HEK293 (cell line): ENCODE data around the gene TUNAR.

ENCODE experiments used
- CTCF ChIA-PET: fragments of 350-600 bp; formaldehyde crosslinking; extraction: SDS; loops from one replicate; lab custom pipeline; 2021; ENCODE audit warnings: antibody characterized with exemption; lab: Yijun Ruan, JAX
- POLR2A ChIA-PET: fragments of 300-600 bp; formaldehyde crosslinking; extraction: SDS; loops from one replicate; lab custom pipeline; 2020; ENCODE audit warnings: antibody characterized with exemption, inconsistent platforms; lab: Yijun Ruan, JAX
- H3K27ac ChIP-seq: fragments of 200-500 bp; sonication (Bioruptor generic); 2 replicates; pipeline ENCODE4 v1.5.1; 2014; ENCODE audit warnings: low read depth, low read length, control low read depth, inconsistent platforms; ENCODE audit errors: extremely low read depth
- H3K36me3 ChIP-seq, 2 experiments: fragments of 200-500 bp in 1 of 2; sonication (Bioruptor generic) in 1 of 2; 1 replicate in 1 of 2; 2 replicates in 1 of 2; pipeline ENCODE4 v1.5.1; 2014 to 2017; ENCODE audit warnings: inconsistent platforms in 2 of 2, low read length in 2 of 2; ENCODE audit not compliant: control insufficient read depth in 2 of 2, insufficient read depth in 1 of 2
- H3K4me1 ChIP-seq: fragments of 200-500 bp; sonication (Bioruptor generic); 2 replicates; pipeline ENCODE4 v1.5.1; 2014; ENCODE audit warnings: mild to moderate bottlenecking, low read length, inconsistent platforms; ENCODE audit not compliant: control insufficient read depth, insufficient read depth
- H3K4me3 ChIP-seq: 2 replicates; pipeline ENCODE4 v1.5.1; 2011; ENCODE audit warnings: low read depth, mild to moderate bottlenecking, control low read depth, low read length, moderate library complexity
- H3K9me3 ChIP-seq: fragments of 200-500 bp; sonication (Bioruptor generic); 2 replicates; pipeline ENCODE4 v1.5.1; 2014; ENCODE audit warnings: low read depth, low read length, inconsistent platforms; ENCODE audit not compliant: control insufficient read depth, insufficient read depth
- AEBP2 ChIP-seq: fragments of 450-650 bp; formaldehyde crosslinking; IDR thresholded peaks from 2 replicates; pipeline ENCODE4 v1.5.1; 2016; ENCODE audit warnings: missing biosample characterization, missing genetic modification characterization, borderline replicate concordance
- BCL11A ChIP-seq: fragments of 450-650 bp; formaldehyde crosslinking; IDR thresholded peaks from 2 replicates; pipeline ENCODE4 v1.5.1; 2016; ENCODE audit warnings: low read depth, missing biosample characterization, missing genetic modification characterization
- HOXA7 ChIP-seq: sonication (generic); formaldehyde crosslinking; IDR thresholded peaks from 2 replicates; pipeline ENCODE4 v1.8.1; 2022; ENCODE audit warnings: missing genetic modification reagents, borderline replicate concordance
- INSM2 ChIP-seq: fragments of 450-650 bp; formaldehyde crosslinking; IDR thresholded peaks from 2 replicates; pipeline ENCODE4 v1.5.1; 2016; ENCODE audit warnings: missing biosample characterization, missing genetic modification characterization
- SCRT2 ChIP-seq: fragments of 450-650 bp; formaldehyde crosslinking; IDR thresholded peaks from 2 replicates; pipeline ENCODE4 v1.5.1; 2016; ENCODE audit warnings: missing biosample characterization, missing genetic modification characterization
- SP3 ChIP-seq: fragments of 450-650 bp; formaldehyde crosslinking; IDR thresholded peaks from 2 replicates; pipeline ENCODE4 v1.5.1; 2016; ENCODE audit warnings: missing biosample characterization, missing genetic modification characterization
- YY1 ChIP-seq: fragments of 450-650 bp; formaldehyde crosslinking; IDR thresholded peaks from 2 replicates; pipeline ENCODE4 v1.5.1; 2018; ENCODE audit warnings: missing biosample characterization, missing genetic modification characterization
- ZNF398 ChIP-seq: fragments of 450-650 bp; formaldehyde crosslinking; IDR thresholded peaks from 2 replicates; pipeline ENCODE4 v1.5.1; 2017; ENCODE audit warnings: missing biosample characterization, missing genetic modification characterization
- ZNF514 ChIP-seq: fragments of 450-650 bp; formaldehyde crosslinking; IDR thresholded peaks from 2 replicates; pipeline ENCODE4 v1.5.1; 2016; ENCODE audit warnings: missing biosample characterization, missing genetic modification characterization
- ZNF549 ChIP-seq: fragments of 450-650 bp; IDR thresholded peaks from 2 replicates; pipeline ENCODE4 v1.5.1; 2018; ENCODE audit warnings: missing biosample characterization, missing genetic modification characterization, mild to moderate bottlenecking, inconsistent platforms, moderate library complexity
- ZNF580 ChIP-seq: fragments of 450-650 bp; formaldehyde crosslinking; IDR thresholded peaks from 2 replicates; pipeline ENCODE4 v1.5.1; 2016; ENCODE audit warnings: missing biosample characterization, missing genetic modification characterization
- TF ChIP-seq, protein P1 (sequence below): fragments of 450-650 bp; formaldehyde crosslinking; IDR thresholded peaks from 2 replicates; pipeline ENCODE4 v1.5.1; 2016; ENCODE audit warnings: missing biosample characterization, missing genetic modification characterization
- TF ChIP-seq, protein P2 (sequence below): fragments of 450-650 bp; formaldehyde crosslinking; conservative IDR thresholded peaks from 2 replicates; pipeline ENCODE4 v1.5.1; 2016; ENCODE audit warnings: low read depth, missing biosample characterization, missing genetic modification characterization
- TF ChIP-seq, protein P3 (sequence below): fragments of 450-650 bp; formaldehyde crosslinking; IDR thresholded peaks from 2 replicates; pipeline ENCODE4 v1.5.1; 2016; ENCODE audit warnings: missing biosample characterization, missing genetic modification characterization

The TUNAR gene

DNA sequence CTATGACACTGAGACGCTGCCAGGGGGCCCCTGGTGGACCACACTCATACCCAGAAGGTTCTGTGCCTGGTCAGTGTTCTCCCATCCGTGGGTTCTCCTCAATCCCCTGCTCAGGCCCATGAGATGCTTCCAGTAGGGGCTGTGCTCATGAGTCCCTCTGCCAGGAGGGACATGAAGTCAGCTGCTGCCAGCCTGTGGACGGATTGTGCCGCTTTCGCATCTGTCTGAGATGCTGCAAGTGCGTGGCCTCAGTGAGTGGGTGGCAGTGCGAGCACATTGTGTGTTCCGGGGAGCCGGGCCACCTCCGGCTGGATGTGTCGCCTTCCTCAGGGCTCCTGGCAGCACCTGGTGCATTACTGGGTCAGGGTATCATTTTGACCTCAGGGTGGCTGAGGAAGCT is 15.5 kb downstream of the TUNAR start (continued):
- TF ChIP-seq ZNF398, result no peak
- TF ChIP-seq BCL11A (tag by site-specific recombination), result no peak
- no peak for TF ChIP-seq HOXA7 (CRISPR knock-in tag)

GRCh38 chr14:95895720-95896119 is 19.1 kb downstream of the TUNAR start:
- Histone ChIP-seq H3K27ac (no peak overlapping the region), H3K4me3 (no peak overlapping the region), H3K9me3 (no peaks in the 10 kb centered on the region), H3K4me1 (no peaks in the 10 kb centered on the region), H3K36me3 (no peaks in the 10 kb centered on the region)
- ChIA-PET POLR2A (no interaction called here), CTCF (interaction anchor here (0.7 to 1.4 kb wide), 3 partner anchors 8 to 203 kb away, joined by 3 to 4 read pairs (median 3); no protein-coding TSS in a partner anchor)
- no peak for TF ChIP-seq YY1
- TF ChIP-seq INSM2 (tag by site-specific recombination), result no peak
- TF ChIP-seq, protein P1, sequence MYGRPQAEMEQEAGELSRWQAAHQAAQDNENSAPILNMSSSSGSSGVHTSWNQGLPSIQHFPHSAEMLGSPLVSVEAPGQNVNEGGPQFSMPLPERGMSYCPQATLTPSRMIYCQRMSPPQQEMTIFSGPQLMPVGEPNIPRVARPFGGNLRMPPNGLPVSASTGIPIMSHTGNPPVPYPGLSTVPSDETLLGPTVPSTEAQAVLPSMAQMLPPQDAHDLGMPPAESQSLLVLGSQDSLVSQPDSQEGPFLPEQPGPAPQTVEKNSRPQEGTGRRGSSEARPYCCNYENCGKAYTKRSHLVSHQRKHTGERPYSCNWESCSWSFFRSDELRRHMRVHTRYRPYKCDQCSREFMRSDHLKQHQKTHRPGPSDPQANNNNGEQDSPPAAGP (tag by site-specific recombination), result no peak
- peak; percentile 29; the same call in 1 of the 2 replicates for TF ChIP-seq SCRT2 (tag by site-specific recombination)
- no peak for TF ChIP-seq ZNF549
- TF ChIP-seq, protein P2, sequence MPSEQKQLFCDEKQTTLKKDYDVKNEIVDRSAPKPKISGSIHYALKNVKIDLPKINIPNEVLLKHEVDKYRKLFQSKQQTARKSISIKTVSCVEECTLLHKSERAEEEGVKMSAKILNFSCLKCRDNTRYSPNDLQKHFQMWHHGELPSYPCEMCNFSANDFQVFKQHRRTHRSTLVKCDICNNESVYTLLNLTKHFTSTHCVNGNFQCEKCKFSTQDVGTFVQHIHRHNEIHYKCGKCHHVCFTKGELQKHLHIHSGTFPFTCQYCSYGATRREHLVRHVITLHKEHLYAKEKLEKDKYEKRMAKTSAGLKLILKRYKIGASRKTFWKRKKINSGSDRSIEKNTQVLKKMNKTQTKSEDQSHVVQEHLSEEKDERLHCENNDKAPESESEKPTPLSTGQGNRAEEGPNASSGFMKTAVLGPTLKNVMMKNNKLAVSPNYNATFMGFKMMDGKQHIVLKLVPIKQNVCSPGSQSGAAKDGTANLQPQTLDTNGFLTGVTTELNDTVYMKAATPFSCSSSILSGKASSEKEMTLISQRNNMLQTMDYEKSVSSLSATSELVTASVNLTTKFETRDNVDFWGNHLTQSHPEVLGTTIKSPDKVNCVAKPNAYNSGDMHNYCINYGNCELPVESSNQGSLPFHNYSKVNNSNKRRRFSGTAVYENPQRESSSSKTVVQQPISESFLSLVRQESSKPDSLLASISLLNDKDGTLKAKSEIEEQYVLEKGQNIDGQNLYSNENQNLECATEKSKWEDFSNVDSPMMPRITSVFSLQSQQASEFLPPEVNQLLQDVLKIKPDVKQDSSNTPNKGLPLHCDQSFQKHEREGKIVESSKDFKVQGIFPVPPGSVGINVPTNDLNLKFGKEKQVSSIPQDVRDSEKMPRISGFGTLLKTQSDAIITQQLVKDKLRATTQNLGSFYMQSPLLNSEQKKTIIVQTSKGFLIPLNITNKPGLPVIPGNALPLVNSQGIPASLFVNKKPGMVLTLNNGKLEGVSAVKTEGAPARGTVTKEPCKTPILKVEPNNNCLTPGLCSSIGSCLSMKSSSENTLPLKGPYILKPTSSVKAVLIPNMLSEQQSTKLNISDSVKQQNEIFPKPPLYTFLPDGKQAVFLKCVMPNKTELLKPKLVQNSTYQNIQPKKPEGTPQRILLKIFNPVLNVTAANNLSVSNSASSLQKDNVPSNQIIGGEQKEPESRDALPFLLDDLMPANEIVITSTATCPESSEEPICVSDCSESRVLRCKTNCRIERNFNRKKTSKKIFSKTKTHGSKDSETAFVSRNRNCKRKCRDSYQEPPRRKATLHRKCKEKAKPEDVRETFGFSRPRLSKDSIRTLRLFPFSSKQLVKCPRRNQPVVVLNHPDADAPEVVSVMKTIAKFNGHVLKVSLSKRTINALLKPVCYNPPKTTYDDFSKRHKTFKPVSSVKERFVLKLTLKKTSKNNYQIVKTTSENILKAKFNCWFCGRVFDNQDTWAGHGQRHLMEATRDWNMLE (tag by site-specific recombination), result no peak
- no peak for TF ChIP-seq ZNF514
- no peak for TF ChIP-seq ZNF580
- no peak for TF ChIP-seq AEBP2 (tag by site-specific recombination)
- TF ChIP-seq SP3, result no peak
- TF ChIP-seq, protein P3, sequence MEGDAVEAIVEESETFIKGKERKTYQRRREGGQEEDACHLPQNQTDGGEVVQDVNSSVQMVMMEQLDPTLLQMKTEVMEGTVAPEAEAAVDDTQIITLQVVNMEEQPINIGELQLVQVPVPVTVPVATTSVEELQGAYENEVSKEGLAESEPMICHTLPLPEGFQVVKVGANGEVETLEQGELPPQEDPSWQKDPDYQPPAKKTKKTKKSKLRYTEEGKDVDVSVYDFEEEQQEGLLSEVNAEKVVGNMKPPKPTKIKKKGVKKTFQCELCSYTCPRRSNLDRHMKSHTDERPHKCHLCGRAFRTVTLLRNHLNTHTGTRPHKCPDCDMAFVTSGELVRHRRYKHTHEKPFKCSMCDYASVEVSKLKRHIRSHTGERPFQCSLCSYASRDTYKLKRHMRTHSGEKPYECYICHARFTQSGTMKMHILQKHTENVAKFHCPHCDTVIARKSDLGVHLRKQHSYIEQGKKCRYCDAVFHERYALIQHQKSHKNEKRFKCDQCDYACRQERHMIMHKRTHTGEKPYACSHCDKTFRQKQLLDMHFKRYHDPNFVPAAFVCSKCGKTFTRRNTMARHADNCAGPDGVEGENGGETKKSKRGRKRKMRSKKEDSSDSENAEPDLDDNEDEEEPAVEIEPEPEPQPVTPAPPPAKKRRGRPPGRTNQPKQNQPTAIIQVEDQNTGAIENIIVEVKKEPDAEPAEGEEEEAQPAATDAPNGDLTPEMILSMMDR (tag by site-specific recombination), result peak; percentile 49; the same call in 1 of the 2 replicates
- TF ChIP-seq, all 188 proteins: peak for 2
